ENCODE results near the gene HES4. TPM values are rescaled to one million over a fixed set of nuclear protein-coding genes. Genes with fewer than 3 reads are reported as not detected.

The HES4 gene
- total RNA-seq, 2 donors from 2014 or later, result 50.1 to 98.8 TPM

DNA sequence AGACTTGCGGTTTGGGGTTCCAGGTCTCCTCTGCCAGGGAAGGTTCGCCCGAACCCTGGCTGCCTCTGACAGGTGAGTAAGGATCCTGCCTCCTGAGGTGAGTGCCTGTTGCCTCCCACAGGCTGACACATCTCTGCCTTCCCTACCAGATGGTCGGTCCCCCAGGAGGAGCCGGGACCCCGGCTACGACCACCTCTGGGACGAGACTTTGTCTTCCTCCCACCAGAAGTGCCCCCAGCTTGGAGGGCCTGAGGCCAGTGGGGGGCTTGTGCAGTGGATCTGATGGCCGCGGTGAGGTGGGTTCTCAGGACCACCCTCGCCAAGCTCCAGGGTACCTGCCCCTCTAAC is 25.6 kb downstream of the HES4 start:
- no peak overlapping the region for H3K27ac ChIP-seq
- DNase-seq (ENCODE audit: low spot score) (no peak), ATAC-seq (ENCODE audit: insufficient number of reproducible peaks, low FRiP score, low read depth) (no peak)
- peaks cover 0 to 7% of the 10 kb centered on the region in 2 donors for H3K4me1 ChIP-seq (ENCODE audit: control insufficient read depth in 1 of 2, low read depth in 2 of 2)
- no peak overlapping the region for H3K4me3 ChIP-seq
- no peaks in the 10 kb centered on the region for H3K9me3 ChIP-seq
- TF ChIP-seq, protein P1, sequence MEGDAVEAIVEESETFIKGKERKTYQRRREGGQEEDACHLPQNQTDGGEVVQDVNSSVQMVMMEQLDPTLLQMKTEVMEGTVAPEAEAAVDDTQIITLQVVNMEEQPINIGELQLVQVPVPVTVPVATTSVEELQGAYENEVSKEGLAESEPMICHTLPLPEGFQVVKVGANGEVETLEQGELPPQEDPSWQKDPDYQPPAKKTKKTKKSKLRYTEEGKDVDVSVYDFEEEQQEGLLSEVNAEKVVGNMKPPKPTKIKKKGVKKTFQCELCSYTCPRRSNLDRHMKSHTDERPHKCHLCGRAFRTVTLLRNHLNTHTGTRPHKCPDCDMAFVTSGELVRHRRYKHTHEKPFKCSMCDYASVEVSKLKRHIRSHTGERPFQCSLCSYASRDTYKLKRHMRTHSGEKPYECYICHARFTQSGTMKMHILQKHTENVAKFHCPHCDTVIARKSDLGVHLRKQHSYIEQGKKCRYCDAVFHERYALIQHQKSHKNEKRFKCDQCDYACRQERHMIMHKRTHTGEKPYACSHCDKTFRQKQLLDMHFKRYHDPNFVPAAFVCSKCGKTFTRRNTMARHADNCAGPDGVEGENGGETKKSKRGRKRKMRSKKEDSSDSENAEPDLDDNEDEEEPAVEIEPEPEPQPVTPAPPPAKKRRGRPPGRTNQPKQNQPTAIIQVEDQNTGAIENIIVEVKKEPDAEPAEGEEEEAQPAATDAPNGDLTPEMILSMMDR (IDR thresholded peaks at IDR 0.05), result no peak
- peaks cover 5% of the 10 kb centered on the region for H3K27me3 ChIP-seq (replicated peaks; ENCODE audit: insufficient read depth)
- H3K36me3 ChIP-seq, result no peaks in the 10 kb centered on the region

DNA sequence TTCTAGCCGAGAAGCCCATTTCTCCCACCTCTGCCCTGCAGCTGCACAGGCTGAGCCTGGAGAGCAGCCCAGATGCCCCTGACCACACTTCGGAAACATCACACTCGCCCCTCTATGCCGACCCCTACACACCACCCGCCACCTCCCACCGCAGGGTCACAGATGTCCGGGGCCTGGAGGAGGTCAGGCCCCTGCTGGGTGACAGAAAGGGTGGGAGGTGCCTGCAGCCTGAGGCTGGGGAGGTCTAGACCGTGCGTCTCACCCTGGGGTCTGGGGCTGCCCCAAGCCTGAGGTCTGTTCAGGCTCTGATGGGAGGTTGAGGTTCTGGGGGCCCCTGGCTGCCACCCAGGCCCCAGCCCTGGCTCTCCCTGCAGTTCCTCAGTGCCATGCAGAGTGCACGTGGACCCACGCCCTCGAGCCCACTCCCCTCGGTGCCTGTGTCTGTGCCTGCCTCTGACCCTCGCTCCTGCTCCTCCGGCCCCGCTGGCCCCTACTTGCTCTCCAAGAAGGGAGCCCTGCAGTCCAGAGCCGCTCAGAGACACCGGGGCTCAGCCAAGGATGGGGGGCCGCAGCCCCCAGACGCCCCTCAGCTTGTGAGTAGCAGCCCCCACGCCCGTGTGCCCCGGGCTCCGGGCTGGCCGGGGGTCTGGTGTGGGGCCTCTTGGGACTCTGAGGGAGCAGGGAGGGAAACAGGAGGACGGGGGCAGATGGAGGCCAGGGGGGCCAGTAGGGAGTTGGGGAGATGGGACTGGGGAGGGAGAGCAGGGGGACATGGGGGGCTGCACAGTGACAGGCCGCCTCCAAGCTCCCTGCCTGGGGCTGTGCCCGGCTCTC is 26.2 kb downstream of the HES4 start:
- DNase-seq (ENCODE audit: low spot score) (no peak), ATAC-seq (ENCODE audit: insufficient number of reproducible peaks, low FRiP score, low read depth) (no peak)
- Histone ChIP-seq H3K9me3 (no peaks in the 10 kb centered on the region), H3K4me3 (no peak overlapping the region), H3K27ac (no peak overlapping the region), H3K4me1 (ENCODE audit: control insufficient read depth in 1 of 2, low read depth in 2 of 2) (peaks cover 0 to 7% of the 10 kb centered on the region in 2 donors), H3K27me3 (replicated peaks; ENCODE audit: insufficient read depth) (peaks cover 5% of the 10 kb centered on the region), H3K36me3 (no peaks in the 10 kb centered on the region)
- TF ChIP-seq, protein P1 (IDR thresholded peaks at IDR 0.05), result no peak

DNA sequence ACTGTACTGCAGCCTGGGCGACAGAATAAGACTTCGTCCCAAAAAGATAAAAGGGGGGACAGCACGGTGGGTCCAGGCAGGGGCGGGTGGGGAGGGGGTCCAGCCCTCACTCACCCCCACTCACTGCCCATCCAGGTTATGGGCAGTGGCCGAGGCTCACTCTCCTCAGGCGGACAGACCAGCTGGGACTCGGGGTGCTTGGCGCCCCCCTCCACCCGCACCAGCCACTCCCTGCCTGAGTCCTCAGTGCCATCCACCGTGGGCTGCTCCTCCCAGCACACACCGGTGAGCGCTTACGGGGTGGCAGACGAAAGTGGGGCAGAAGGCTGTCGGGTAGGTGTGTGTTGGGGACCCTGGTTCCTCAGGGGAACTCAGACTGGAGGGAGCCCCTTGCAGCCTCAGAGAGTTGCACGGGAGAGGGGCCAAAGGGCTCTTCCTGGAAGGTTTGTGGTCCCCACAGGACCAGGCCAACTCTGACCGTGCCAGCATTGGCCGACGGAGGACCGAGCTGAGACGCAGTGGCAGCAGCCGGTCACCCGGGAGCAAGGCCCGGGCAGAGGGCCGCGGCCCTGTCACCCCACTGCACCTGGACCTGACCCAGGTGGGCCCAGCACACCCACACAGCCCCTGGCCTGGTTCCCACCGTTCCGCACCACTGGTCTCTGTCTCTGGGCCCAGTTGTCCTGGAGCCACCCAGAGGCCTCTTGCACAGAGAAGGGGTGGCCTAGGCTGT is 27.0 kb downstream of the HES4 start:
- TF ChIP-seq, protein P1 (IDR thresholded peaks at IDR 0.05), result no peak
- Histone ChIP-seq H3K27me3 (replicated peaks; ENCODE audit: insufficient read depth) (peaks cover 5% of the 10 kb centered on the region), H3K4me1 (ENCODE audit: control insufficient read depth in 1 of 2, low read depth in 2 of 2) (peaks cover 0 to 7% of the 10 kb centered on the region in 2 donors), H3K9me3 (no peaks in the 10 kb centered on the region), H3K36me3 (no peaks in the 10 kb centered on the region), H3K4me3 (no peak overlapping the region), H3K27ac (no peak overlapping the region)
- ATAC-seq (ENCODE audit: insufficient number of reproducible peaks, low FRiP score, low read depth), result no peak
- DNase-seq (ENCODE audit: low spot score), result no peak

DNA sequence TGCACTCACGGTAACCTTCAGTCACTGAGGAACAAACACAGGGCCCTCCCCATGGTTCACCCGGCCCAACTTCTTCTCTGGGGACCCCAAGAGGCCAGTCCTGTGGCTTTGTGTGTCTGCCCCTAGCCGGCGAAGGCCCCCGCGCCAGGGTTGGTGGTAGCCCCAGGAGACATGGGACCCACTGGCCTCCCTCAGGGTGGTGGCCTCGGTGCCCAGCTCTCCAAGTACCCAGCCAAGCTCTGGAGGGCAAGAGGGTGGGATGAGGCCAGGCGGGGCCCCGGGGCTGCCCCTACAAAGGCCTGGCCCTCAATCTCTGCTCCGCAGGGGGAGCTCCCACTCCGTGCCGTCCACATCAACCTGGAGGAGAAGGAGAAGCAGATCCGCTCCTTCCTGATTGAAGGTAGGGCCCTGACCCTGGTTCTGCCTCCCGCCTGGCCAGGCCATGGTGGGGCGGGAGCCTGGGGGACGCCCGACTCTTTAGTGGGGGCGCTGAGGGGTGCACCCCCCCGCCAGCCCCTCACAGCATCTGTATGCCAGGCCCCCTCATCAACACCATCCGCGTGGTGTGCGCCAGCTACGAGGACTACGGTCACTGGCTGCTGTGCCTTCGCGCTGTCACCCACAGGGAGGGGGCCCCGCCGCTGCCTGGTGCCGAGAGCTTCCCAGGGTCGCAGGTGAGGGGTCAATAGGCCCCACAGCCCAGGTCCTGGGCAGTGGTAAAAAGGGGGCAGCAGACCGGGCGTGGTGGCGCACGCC is 28.0 kb downstream of the HES4 start:
- Histone ChIP-seq H3K4me1 (ENCODE audit: control insufficient read depth in 1 of 2, low read depth in 2 of 2) (peaks cover 0 to 7% of the 10 kb centered on the region in 2 donors), H3K4me3 (no peak overlapping the region), H3K27me3 (replicated peaks; ENCODE audit: insufficient read depth) (peaks cover 5% of the 10 kb centered on the region), H3K36me3 (no peaks in the 10 kb centered on the region), H3K9me3 (no peaks in the 10 kb centered on the region), H3K27ac (no peak overlapping the region)
- no peak for DNase-seq (ENCODE audit: low spot score)
- TF ChIP-seq, protein P1 (IDR thresholded peaks at IDR 0.05), result no peak
- ATAC-seq (ENCODE audit: insufficient number of reproducible peaks, low FRiP score, low read depth), result no peak

Measured in thoracic aorta (tissue), 2 donors.